Astrocyte of the cerebellum (primary cell): ENCODE results near the gene MAPK8.

Source experiments
- DNase-seq: peaks from one replicate; pipeline ENCODE4 v3.0.0-alpha.2; 2011; ENCODE audit warnings: low read depth
- H3K4me3 ChIP-seq: 2 replicates; pipeline ENCODE4 v1.5.1; 2011; ENCODE audit warnings: mild to moderate bottlenecking, low read depth, low read length, moderate library complexity
- CTCF ChIP-seq: IDR thresholded peaks from 2 replicates; pipeline ENCODE4 v1.5.1; 2012; ENCODE audit warnings: low read length, low read depth, moderate library complexity, mild to moderate bottlenecking; ENCODE audit errors: missing control alignments
- in situ Hi-C: cut with HindIII; loops from 2 replicates; pipeline ENCODE4 v1.10.0; 2017; ENCODE audit warnings: low sequenced_read_pairs

MAPK8 gene

GRCh38 chr10:48382982-48383381 is 76.5 kb downstream of the MAPK8 start:
- DNase-seq: no peak
- in situ Hi-C loops: no loop called here
- no peak for TF ChIP-seq CTCF
- H3K4me3 ChIP-seq: no peak overlapping the region

GRCh38 chr10:48383393-48383792 is 76.9 kb downstream of the MAPK8 start:
- no peak for DNase-seq
- TF ChIP-seq CTCF: no peak
- H3K4me3 ChIP-seq: no peak overlapping the region
- in situ Hi-C loops: no loop called here

- H3K4me3 ChIP-seq: no peak overlapping the region
- DNase-seq: no peak
- no peak for TF ChIP-seq CTCF
- in situ Hi-C loops: no loop called here
Observed at GRCh38 chr10:48384699-48384982, 78.2 kb downstream of the MAPK8 start.

GRCh38 chr10:48389272-48389671 is 82.8 kb downstream of the MAPK8 start:
- no peak for TF ChIP-seq CTCF
- in situ Hi-C loops: loop anchor here (5.0 kb wide), 1 partner anchor 53 kb away; no protein-coding TSS in a partner anchor
- DNase-seq: no peak
- H3K4me3 ChIP-seq: no peak overlapping the region

GRCh38 chr10:48389846-48390557 is 83.5 kb downstream of the MAPK8 start:
- no peak overlapping the region for H3K4me3 ChIP-seq
- in situ Hi-C loops: loop anchor here (5.0 kb wide), 1 partner anchor 52 kb away; no protein-coding TSS in a partner anchor
- DNase-seq: no peak
- TF ChIP-seq CTCF: no peak

- in situ Hi-C loops: no loop called here
- no peak overlapping the region for H3K4me3 ChIP-seq
- TF ChIP-seq CTCF: no peak
- no peak for DNase-seq
Observed at GRCh38 chr10:48390558-48390871, 84.0 kb downstream of the MAPK8 start.
